ENCODE results near the gene TAF11.

- TF ChIP-seq CTCF (IDR thresholded peaks at IDR 0.05) (no peak), ATF2 (CRISPR knock-in tag; IDR thresholded peaks at IDR 0.05; ENCODE audit: borderline replicate concordance, low read depth) (no peak), JUN (CRISPR knock-in tag; IDR thresholded peaks at IDR 0.05) (no peak), PRDM15 (CRISPR knock-in tag; IDR thresholded peaks at IDR 0.05) (no peak), TEAD4 (CRISPR knock-in tag; IDR thresholded peaks at IDR 0.05) (no peak), ESRRA (CRISPR knock-in tag; IDR thresholded peaks at IDR 0.05; ENCODE audit: borderline replicate concordance) (no peak), CREB1 (CRISPR knock-in tag; IDR thresholded peaks at IDR 0.05) (no peak), RELA (CRISPR knock-in tag; IDR thresholded peaks at IDR 0.05; ENCODE audit: borderline replicate concordance) (no peak), OVOL2 (CRISPR knock-in tag; IDR thresholded peaks at IDR 0.05; ENCODE audit: borderline replicate concordance) (no peak), FOXP4 (CRISPR knock-in tag; IDR thresholded peaks at IDR 0.05) (no peak), MAX (CRISPR knock-in tag; IDR thresholded peaks at IDR 0.05) (no peak), TP53 (CRISPR knock-in tag; IDR thresholded peaks at IDR 0.05) (no peak), ZBTB21 (CRISPR knock-in tag; IDR thresholded peaks at IDR 0.05; ENCODE audit: borderline replicate concordance) (no peak), FOXJ3 (CRISPR knock-in tag; IDR thresholded peaks at IDR 0.05; ENCODE audit: borderline replicate concordance) (no peak)
Measured at GRCh38 chr6:34919651-34920050, 31.8 kb upstream of the TAF11 start.
